Activated naive CD4-positive, alpha-beta T cell treated with Interleukin-2 at 50 U/mL for 16 hours (primary cell): ENCODE results near the gene RUFY3.

Experiments
- DNase-seq: peaks from one replicate; pipeline ENCODE4 v3.0.0-alpha.2; 2020

Gene RUFY3

GRCh38 chr4:70842761-70843435 lies 121.1 kb downstream of the RUFY3 start:
- DNase-seq: no peak

DNA sequence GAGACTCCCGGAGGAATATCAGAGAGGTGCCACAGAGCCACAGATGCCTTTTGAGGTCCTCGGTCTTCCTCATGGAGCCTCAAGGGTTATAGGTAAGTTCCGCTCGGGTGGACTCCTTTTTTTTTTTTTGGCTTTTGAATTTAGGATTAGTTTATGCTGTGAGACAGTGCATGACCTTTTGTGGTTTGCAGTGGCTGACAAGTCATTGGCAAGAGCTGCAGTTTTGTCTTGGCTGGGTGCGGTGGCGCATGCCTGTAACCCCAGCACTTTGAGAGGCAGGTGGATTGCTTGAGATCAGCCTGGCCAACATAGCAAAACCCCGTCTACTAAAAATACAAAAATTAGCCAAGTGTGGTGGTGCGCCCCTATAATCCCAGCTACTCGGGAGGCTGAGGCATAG lies 122.4 kb downstream of the RUFY3 start:
- DNase-seq: no peak

GRCh38 chr4:70849291-70849690 lies 127.5 kb downstream of the RUFY3 start:
- DNase-seq: no peak

GRCh38 chr4:70855464-70855863 lies 133.7 kb downstream of the RUFY3 start:
- no peak for DNase-seq
